ENCODE data around the gene AUP1.

Gene AUP1

GRCh38 chr2:74511104-74511989 is 18.2 kb downstream of the AUP1 start:
- DNase-seq: no peak

GRCh38 chr2:74510272-74510671 is 19.2 kb downstream of the AUP1 start:
- no peak for DNase-seq

GRCh38 chr2:74507926-74508520 is 21.5 kb downstream of the AUP1 start:
- DNase-seq: no peak

- peak; percentile 98 for DNase-seq
Measured at GRCh38 chr2:74507145-74507925, 22.2 kb downstream of the AUP1 start, which contains the start of gene PCGF1. Gene PCGF1 (minus strand): TSS chr2:74507695. CDS start chr2:74507668, 27 bp downstream.

GRCh38 chr2:74505448-74506246 is 23.9 kb downstream of the AUP1 start:
- DNase-seq: no peak

- DNase-seq: no peak
Measured at GRCh38 chr2:74504591-74504990, 24.9 kb downstream of the AUP1 start.

- DNase-seq: no peak
Measured at GRCh38 chr2:74503506-74504475, 25.7 kb downstream of the AUP1 start.

- peak in 1 of 2 donors; percentile 76 for DNase-seq
Measured at GRCh38 chr2:74502720-74503505, 26.6 kb downstream of the AUP1 start.

GRCh38 chr2:74502147-74502719 is 27.3 kb downstream of the AUP1 start:
- DNase-seq: no peak

- no peak for DNase-seq
Measured at GRCh38 chr2:74501335-74502071, 28.0 kb downstream of the AUP1 start.

- DNase-seq: no peak
Measured at GRCh38 chr2:74500578-74500946, 28.9 kb downstream of the AUP1 start.

- DNase-seq: no peak
Measured at GRCh38 chr2:74499940-74500577, 29.4 kb downstream of the AUP1 start.

- no peak for DNase-seq
Measured at GRCh38 chr2:74499267-74499939, 30.1 kb downstream of the AUP1 start, which contains the start of gene LBX2. Gene LBX2 (minus strand): TSS chr2:74499603. CDS start chr2:74499537, 66 bp downstream.

GRCh38 chr2:74498500-74499266 is 30.8 kb downstream of the AUP1 start:
- no peak for DNase-seq

- no peak for DNase-seq
Measured at GRCh38 chr2:74497777-74498499, 31.6 kb downstream of the AUP1 start.

GRCh38 chr2:74496997-74497776 is 32.3 kb downstream of the AUP1 start:
- no peak for DNase-seq

All from CD4-positive, alpha-beta T cell treated with Interleukin-1 beta for 1 hour (primary cell).